Endothelial cell (in vitro differentiated cells): ENCODE measurements around the gene XRCC2. TPM values are rescaled to one million over a fixed set of nuclear protein-coding genes. Genes with fewer than 3 reads are reported as not detected.

ENCODE experiments used
- DNase-seq: peaks from one replicate; pipeline ENCODE4 v3.0.0; 2021; ENCODE audit warnings: low spot score
- H3K27ac Mint-ChIP-seq: one replicate; pipeline ENCODE4 v1.8.0; 2021; ENCODE audit warnings: mixed read lengths, inconsistent platforms; ENCODE audit not compliant: unreplicated experiment
- H3K27me3 Mint-ChIP-seq: one replicate; pipeline ENCODE4 v1.8.0; 2021; ENCODE audit warnings: mild to moderate bottlenecking, moderate library complexity, mixed read lengths, inconsistent platforms; ENCODE audit not compliant: unreplicated experiment
- H3K36me3 Mint-ChIP-seq: one replicate; pipeline ENCODE4 v1.8.0; 2021; ENCODE audit warnings: mild to moderate bottlenecking, low read depth, mixed read lengths, inconsistent platforms; ENCODE audit not compliant: unreplicated experiment
- H3K4me1 Mint-ChIP-seq: one replicate; pipeline ENCODE4 v1.8.0; 2021; ENCODE audit warnings: mild to moderate bottlenecking, mixed read lengths, inconsistent platforms; ENCODE audit not compliant: unreplicated experiment
- H3K4me3 Mint-ChIP-seq: one replicate; pipeline ENCODE4 v1.8.0; 2021; ENCODE audit warnings: mild to moderate bottlenecking, mixed read lengths, inconsistent platforms; ENCODE audit not compliant: unreplicated experiment
- H3K9me3 Mint-ChIP-seq: one replicate; pipeline ENCODE4 v1.8.0; 2021; ENCODE audit warnings: mixed read lengths, inconsistent platforms; ENCODE audit not compliant: unreplicated experiment
- CTCF ChIP-seq: fragments of 200-600 bp; sonication (generic); IDR thresholded peaks from one replicate; pipeline ENCODE4 v1.5.0; 2021; ENCODE audit warnings: antibody characterized with exemption; ENCODE audit not compliant: unreplicated experiment
- total RNA-seq: library from RNA; stranded (reverse); fragmentation: NEBNext Ultra II Directional; extraction: Animal tissue kit (Norgen Biotek cat#: 25700); gene quantifications from one replicate; pipeline ENCODE4 v1.2.1, GENCODE V29; 2021; ENCODE audit not compliant: unreplicated experiment

XRCC2 gene
- total RNA-seq, 1 donor from 2014 or later: 2.9 TPM

- Mint-ChIP-seq H3K27me3 (no peaks in the 10 kb centered on the region), H3K4me1 (no peaks in the 10 kb centered on the region), H3K4me3 (no peak overlapping the region), H3K27ac (no peak overlapping the region), H3K36me3 (no peaks in the 10 kb centered on the region), H3K9me3 (no peaks in the 10 kb centered on the region)
- no peak for TF ChIP-seq CTCF
- DNase-seq: no peak
Measured at GRCh38 chr7:152618427-152618826, 57.5 kb downstream of the XRCC2 start.

DNA sequence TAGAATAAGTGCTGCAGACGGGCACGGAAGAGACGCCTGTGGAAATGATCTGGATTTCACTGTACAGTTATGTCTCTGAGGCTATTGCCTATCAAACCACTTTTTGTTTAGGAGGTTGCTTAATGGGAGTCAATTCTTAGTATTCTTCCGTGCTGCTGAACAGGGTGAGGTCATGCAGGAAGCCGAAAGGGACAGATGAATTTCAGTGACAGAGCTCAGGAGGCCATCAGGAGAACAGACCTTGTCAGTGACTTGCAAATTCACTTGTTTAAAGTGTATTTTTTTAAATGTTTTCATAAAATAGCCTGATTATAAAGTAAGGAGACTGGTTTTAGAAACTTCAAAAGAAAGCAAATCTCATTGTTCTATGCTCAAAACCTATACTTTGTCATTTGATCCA lies 58.9 kb downstream of the XRCC2 start:
- H3K4me3 Mint-ChIP-seq: no peak overlapping the region
- H3K27me3 Mint-ChIP-seq: no peaks in the 10 kb centered on the region
- no peak for DNase-seq
- H3K27ac Mint-ChIP-seq: no peak overlapping the region
- no peak for TF ChIP-seq CTCF
- H3K9me3 Mint-ChIP-seq: no peaks in the 10 kb centered on the region
- H3K36me3 Mint-ChIP-seq: no peaks in the 10 kb centered on the region
- no peaks in the 10 kb centered on the region for H3K4me1 Mint-ChIP-seq

GRCh38 chr7:152615031-152615741 lies 60.8 kb downstream of the XRCC2 start:
- Mint-ChIP-seq H3K9me3 (no peaks in the 10 kb centered on the region), H3K27ac (no peak overlapping the region), H3K4me1 (no peaks in the 10 kb centered on the region), H3K4me3 (no peak overlapping the region), H3K36me3 (no peaks in the 10 kb centered on the region), H3K27me3 (no peaks in the 10 kb centered on the region)
- DNase-seq: no peak
- TF ChIP-seq CTCF: no peak

GRCh38 chr7:152608656-152609055 lies 67.3 kb downstream of the XRCC2 start:
- Mint-ChIP-seq H3K27me3 (no peaks in the 10 kb centered on the region), H3K4me3 (no peak overlapping the region), H3K36me3 (no peaks in the 10 kb centered on the region), H3K27ac (no peak overlapping the region), H3K4me1 (no peaks in the 10 kb centered on the region), H3K9me3 (no peaks in the 10 kb centered on the region)
- TF ChIP-seq CTCF: no peak
- no peak for DNase-seq

GRCh38 chr7:152608208-152608607 lies 67.7 kb downstream of the XRCC2 start:
- no peaks in the 10 kb centered on the region for H3K4me1 Mint-ChIP-seq
- no peak for TF ChIP-seq CTCF

More at GRCh38 chr7:152608208-152608607, 67.7 kb downstream of the XRCC2 start:
- H3K9me3 Mint-ChIP-seq: no peaks in the 10 kb centered on the region
- H3K27ac Mint-ChIP-seq: no peak overlapping the region
- no peak overlapping the region for H3K4me3 Mint-ChIP-seq
- DNase-seq: no peak
- no peaks in the 10 kb centered on the region for H3K27me3 Mint-ChIP-seq
- no peaks in the 10 kb centered on the region for H3K36me3 Mint-ChIP-seq
